ENCODE data around the gene OR10T2. TPM values are rescaled to one million over a fixed set of nuclear protein-coding genes. Genes with fewer than 3 reads are reported as not detected.

The OR10T2 gene
- total RNA-seq, 3 donors from 2014 or later (not counting 1 experiment from before 2014, with no cell fraction given) = not detected

DNA sequence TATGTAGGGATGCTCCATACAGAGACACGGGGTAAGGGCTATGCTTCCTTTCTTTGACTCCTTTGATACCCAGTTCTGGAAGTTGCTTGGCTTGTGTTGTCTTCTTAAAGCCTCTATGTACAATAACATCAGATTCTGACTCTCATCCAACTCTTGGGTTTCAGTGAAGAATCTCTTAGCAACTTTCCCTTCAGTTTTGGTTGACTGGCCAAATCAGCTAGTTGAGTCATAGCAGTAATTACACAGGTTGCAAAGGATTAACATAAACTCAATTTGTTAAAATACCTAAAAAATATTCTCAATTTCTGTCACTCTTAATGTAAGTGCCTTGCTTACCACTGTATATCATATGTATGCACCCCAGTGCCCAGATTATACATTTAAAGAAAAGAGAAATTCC is 36.3 kb downstream of the OR10T2 start:
- DNase-seq = no peak
- H3K27me3 ChIP-seq (ENCODE audit: control insufficient read depth, insufficient read depth, low read length) = peaks cover 11% of the 10 kb centered on the region
- intact Hi-C loops (cut with micrococcal nuclease) = no loop called here
- H3K36me3 ChIP-seq (ENCODE audit: control insufficient read depth, insufficient read depth, low read length) = no peaks in the 10 kb centered on the region
- no peaks in the 10 kb centered on the region for H3K9me3 ChIP-seq (ENCODE audit: control insufficient read depth, insufficient read depth, low read length)
- H3K4me1 Mint-ChIP-seq = peaks cover 13 to 18% of the 10 kb centered on the region in 2 donors
- H3K9me3 Mint-ChIP-seq = no peaks in the 10 kb centered on the region
- no peak overlapping the region for H3K27ac ChIP-seq (ENCODE audit: low read length)
- no peak overlapping the region for H3K27ac Mint-ChIP-seq
- WGBS (ENCODE audit: insufficient coverage) = 73% methylated on average over 1 of the region's 1 CpG
- peaks cover 6% of the 10 kb centered on the region for H3K4me1 ChIP-seq (ENCODE audit: control insufficient read depth, insufficient read depth, low read length)
- peaks cover 30 to 82% of the 10 kb centered on the region in 2 donors for H3K27me3 Mint-ChIP-seq (ENCODE audit: low read depth in 2 of 2)
- H3K4me3 Mint-ChIP-seq = no peak overlapping the region
- TF ChIP-seq, protein P1, sequence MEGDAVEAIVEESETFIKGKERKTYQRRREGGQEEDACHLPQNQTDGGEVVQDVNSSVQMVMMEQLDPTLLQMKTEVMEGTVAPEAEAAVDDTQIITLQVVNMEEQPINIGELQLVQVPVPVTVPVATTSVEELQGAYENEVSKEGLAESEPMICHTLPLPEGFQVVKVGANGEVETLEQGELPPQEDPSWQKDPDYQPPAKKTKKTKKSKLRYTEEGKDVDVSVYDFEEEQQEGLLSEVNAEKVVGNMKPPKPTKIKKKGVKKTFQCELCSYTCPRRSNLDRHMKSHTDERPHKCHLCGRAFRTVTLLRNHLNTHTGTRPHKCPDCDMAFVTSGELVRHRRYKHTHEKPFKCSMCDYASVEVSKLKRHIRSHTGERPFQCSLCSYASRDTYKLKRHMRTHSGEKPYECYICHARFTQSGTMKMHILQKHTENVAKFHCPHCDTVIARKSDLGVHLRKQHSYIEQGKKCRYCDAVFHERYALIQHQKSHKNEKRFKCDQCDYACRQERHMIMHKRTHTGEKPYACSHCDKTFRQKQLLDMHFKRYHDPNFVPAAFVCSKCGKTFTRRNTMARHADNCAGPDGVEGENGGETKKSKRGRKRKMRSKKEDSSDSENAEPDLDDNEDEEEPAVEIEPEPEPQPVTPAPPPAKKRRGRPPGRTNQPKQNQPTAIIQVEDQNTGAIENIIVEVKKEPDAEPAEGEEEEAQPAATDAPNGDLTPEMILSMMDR (IDR thresholded peaks at IDR 0.05) = no peak
- H3K4me3 ChIP-seq (ENCODE audit: low read length) = no peak overlapping the region
- ATAC-seq = no peak
- no peaks in the 10 kb centered on the region for H3K36me3 Mint-ChIP-seq

DNA sequence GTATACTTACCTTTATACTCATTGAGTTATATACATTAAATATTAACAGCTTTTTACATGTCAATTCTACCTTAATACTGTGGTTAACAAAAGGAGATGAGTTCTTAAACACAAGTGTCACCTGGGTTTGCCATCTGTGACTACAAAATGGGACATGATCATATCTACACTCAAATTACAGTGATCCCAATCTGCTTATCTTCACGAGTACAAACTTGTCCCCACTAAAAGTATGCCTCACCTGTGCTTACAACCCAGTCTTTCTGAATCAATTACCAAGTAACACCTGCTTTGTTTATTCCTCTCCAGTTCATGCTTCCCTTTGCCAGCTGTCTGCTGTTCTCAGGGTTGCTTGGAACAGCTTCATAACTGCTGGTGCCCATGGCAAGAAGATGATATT is 36.8 kb downstream of the OR10T2 start:
- 39% methylated on average over 1 of the region's 1 CpG for WGBS (ENCODE audit: insufficient coverage)
- H3K4me1 Mint-ChIP-seq = peaks cover 13 to 18% of the 10 kb centered on the region in 2 donors
- ATAC-seq = no peak

DNA sequence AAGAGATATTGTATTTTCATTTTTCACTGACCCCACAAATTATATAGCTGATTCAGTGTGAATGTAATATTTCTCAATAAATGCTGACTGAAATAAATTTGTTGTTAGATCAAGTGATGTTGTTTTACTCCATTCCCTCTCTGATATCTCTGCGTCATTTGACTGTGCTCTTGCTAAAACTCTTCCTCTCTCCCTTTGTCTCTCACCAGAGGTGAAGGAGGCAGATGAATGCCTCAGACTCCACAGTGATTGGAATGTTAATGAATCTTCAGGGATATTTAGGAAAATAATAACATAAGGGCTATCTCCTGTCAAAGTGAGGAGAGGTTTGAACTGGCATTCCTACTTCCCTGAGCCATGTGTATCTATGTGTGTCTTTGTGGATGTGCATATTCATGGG is 41.8 kb downstream of the OR10T2 start:
- peaks cover 36 to 78% of the 10 kb centered on the region in 2 donors for H3K27me3 Mint-ChIP-seq (ENCODE audit: low read depth in 2 of 2)

More for the DNA sequence above, 36.8 kb downstream of the OR10T2 start:
- no peak overlapping the region for H3K4me3 Mint-ChIP-seq
- no peak overlapping the region for H3K27ac Mint-ChIP-seq
- H3K27me3 ChIP-seq (ENCODE audit: control insufficient read depth, insufficient read depth, low read length) = peaks cover 13% of the 10 kb centered on the region
- H3K27ac ChIP-seq (ENCODE audit: low read length) = no peak overlapping the region
- H3K9me3 ChIP-seq (ENCODE audit: control insufficient read depth, insufficient read depth, low read length) = no peaks in the 10 kb centered on the region
- H3K36me3 ChIP-seq (ENCODE audit: control insufficient read depth, insufficient read depth, low read length) = no peaks in the 10 kb centered on the region
- H3K27me3 Mint-ChIP-seq (ENCODE audit: low read depth in 2 of 2) = peaks cover 28 to 81% of the 10 kb centered on the region in 2 donors
- H3K4me1 ChIP-seq (ENCODE audit: control insufficient read depth, insufficient read depth, low read length) = peaks cover 6% of the 10 kb centered on the region
- no peak overlapping the region for H3K4me3 ChIP-seq (ENCODE audit: low read length)
- no peaks in the 10 kb centered on the region for H3K36me3 Mint-ChIP-seq
- no peaks in the 10 kb centered on the region for H3K9me3 Mint-ChIP-seq
- no peak for DNase-seq
- TF ChIP-seq, protein P1 (IDR thresholded peaks at IDR 0.05) = no peak
- intact Hi-C loops (cut with micrococcal nuclease) = no loop called here

More for the DNA sequence above, 41.8 kb downstream of the OR10T2 start:
- no peak overlapping the region for H3K27ac ChIP-seq (ENCODE audit: low read length)
- Mint-ChIP-seq H3K4me3 (no peak overlapping the region), H3K9me3 (no peaks in the 10 kb centered on the region), H3K36me3 (no peaks in the 10 kb centered on the region), H3K4me1 (no peaks in the 10 kb centered on the region), H3K27ac (no peak overlapping the region)
- no CpG with 5 or more reads among the region's 1 CpG for WGBS (ENCODE audit: insufficient coverage)
- H3K4me1 ChIP-seq (ENCODE audit: control insufficient read depth, insufficient read depth, low read length) = no peaks in the 10 kb centered on the region
- H3K4me3 ChIP-seq (ENCODE audit: low read length) = no peak overlapping the region
- H3K36me3 ChIP-seq (ENCODE audit: control insufficient read depth, insufficient read depth, low read length) = no peaks in the 10 kb centered on the region
- H3K9me3 ChIP-seq (ENCODE audit: control insufficient read depth, insufficient read depth, low read length) = no peaks in the 10 kb centered on the region
- ATAC-seq (no peak), DNase-seq (no peak)
- TF ChIP-seq, protein P1 (IDR thresholded peaks at IDR 0.05) = no peak
- H3K27me3 ChIP-seq (ENCODE audit: control insufficient read depth, insufficient read depth, low read length) = peaks cover 2% of the 10 kb centered on the region
- intact Hi-C loops (cut with micrococcal nuclease) = no loop called here

Measured in natural killer cell (primary cell).